Stomach (tissue), 4 donors: ENCODE data around the gene SPOUT1.

Experiments
- EP300 ChIP-seq: sonication (generic); formaldehyde crosslinking; IDR thresholded peaks from one replicate; pipeline ENCODE4 v1.6.1; 2017; ENCODE audit warnings: antibody characterized with exemption
- TF ChIP-seq, protein P1 (sequence below), 7 experiments: fragments of 450-650 bp in 4 of 7; fragments of 200-600 bp in 3 of 7; sonication (generic) in 3 of 7; IDR thresholded peaks; one replicate each; pipeline ENCODE4 v1.5.1; 2016 to 2019; ENCODE audit warnings: antibody characterized with exemption in 7 of 7, control low read depth in 2 of 7, mild to moderate bottlenecking in 1 of 7

DNA sequence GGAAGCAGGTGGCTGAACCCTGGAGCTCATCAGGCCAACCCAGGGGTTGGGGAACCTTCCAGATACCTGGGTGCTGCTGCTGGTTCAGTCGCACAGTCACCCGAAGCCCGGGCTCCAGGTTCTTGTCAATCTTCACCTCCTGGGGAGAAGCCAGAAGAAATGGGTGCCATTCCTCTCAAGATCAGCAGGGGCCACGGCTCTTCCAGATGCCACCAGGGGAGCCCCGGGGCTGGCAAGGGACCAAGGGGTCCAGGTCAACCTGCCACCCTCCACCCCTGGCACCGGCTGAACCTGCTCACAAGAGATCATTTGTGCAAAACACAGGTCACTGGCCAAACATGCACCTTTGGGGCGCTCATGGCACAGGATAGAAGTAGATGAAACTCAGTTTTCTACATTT, 4.7 kb downstream of the SPOUT1 start:
- TF ChIP-seq, protein P1, sequence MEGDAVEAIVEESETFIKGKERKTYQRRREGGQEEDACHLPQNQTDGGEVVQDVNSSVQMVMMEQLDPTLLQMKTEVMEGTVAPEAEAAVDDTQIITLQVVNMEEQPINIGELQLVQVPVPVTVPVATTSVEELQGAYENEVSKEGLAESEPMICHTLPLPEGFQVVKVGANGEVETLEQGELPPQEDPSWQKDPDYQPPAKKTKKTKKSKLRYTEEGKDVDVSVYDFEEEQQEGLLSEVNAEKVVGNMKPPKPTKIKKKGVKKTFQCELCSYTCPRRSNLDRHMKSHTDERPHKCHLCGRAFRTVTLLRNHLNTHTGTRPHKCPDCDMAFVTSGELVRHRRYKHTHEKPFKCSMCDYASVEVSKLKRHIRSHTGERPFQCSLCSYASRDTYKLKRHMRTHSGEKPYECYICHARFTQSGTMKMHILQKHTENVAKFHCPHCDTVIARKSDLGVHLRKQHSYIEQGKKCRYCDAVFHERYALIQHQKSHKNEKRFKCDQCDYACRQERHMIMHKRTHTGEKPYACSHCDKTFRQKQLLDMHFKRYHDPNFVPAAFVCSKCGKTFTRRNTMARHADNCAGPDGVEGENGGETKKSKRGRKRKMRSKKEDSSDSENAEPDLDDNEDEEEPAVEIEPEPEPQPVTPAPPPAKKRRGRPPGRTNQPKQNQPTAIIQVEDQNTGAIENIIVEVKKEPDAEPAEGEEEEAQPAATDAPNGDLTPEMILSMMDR (IDR thresholded peaks at IDR 0.05), result no peak
- TF ChIP-seq EP300, result no peak
